NCI-H146 treated with DMSO at 0.1 percent for 48 hours (cell line): ENCODE data around the gene DOK7.
"Not testable (repeated sequence)": the region's sequence is repeated elsewhere in the genome, so short reads cannot be mapped to it uniquely, and the experiment has no call there.

ENCODE experiments used
- DNase-seq: peaks from one replicate; lab custom pipeline; 2025; ENCODE audit not compliant: unreplicated experiment; lab: John Stamatoyannopoulos, UW

The DOK7 gene

DNA sequence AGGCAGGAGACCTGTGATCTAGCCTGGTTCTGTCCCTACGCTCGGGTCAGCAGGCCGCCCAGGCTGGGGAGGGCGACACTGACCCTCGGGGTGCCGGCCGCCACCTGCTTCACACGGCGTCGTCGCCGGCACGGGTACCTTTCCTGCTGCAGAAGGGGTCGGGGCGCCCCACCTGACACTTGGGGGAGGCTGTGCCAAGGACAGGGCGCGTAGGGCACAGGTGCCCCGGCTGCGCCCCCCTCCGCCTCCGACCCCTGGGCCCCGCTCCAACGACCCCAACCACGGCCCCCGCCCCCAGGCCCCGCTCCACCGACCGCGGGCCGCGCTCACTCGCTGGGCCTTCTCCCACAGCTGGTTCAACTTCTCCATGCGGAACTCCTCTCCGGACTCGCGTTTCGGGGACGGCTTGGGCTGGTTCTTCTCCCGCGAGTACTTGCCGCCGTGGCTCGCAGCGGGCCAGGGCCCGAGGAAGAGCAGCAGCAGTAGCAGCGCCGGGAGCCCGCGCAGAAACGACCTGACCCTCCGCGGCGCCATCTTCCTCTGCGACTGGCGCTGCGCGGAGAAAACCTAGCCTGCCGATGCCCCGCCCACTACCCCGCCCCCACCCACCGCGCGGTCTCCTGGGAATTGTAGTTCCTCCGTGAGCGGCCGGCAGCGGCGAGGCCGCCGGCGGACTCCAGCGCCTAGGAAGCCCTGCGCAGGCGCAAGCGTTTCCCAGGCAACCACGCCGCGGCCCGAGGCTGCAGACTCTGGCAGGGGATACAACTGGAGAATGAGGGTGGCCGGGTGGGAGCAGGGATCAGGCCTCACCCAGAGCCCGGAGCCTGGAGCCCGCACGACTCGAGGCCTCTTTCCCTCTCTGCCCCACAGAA, 69.0 kb downstream of the DOK7 start, which contains the start of gene LRPAP1:
Gene LRPAP1 (minus strand): TSS at position 544 of the 872 bp plus-strand sequence. CDS start 10 bp downstream, at position 534.
- DNase-seq = peak; percentile 76

DNA sequence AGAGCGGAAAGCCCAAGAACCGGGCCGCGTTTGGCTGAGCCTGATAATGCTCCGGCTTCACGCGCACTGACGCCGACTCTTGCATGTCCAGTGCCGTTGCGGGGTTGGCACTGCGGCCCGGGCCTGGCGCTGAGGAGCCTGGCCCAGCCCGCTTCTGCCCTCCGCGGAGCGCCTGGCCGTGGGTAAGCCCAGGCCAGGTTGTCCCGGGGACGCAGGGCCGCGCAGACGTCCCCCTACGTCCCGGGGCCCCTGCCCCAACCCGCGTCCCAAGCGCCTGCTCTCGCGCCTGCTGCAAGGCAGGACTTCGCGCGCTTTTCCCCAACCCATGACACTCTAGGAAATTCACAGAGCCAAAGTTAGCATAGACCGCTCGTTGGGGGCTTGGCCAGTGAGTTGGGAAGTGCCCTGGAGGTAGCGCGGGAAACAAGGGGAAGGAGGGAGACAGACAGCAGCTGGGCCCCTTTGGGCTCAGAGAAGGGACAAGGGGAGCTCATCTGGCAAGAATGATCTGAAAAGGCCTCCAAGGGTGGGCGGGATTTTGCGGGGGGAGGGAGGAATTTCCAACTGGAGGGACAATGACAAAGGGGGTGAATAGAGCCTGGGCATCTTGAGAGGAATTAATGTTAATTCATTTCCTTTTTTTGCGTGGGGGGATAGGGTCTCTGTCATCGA, 69.8 kb downstream of the DOK7 start:
- no peak for DNase-seq

DNA sequence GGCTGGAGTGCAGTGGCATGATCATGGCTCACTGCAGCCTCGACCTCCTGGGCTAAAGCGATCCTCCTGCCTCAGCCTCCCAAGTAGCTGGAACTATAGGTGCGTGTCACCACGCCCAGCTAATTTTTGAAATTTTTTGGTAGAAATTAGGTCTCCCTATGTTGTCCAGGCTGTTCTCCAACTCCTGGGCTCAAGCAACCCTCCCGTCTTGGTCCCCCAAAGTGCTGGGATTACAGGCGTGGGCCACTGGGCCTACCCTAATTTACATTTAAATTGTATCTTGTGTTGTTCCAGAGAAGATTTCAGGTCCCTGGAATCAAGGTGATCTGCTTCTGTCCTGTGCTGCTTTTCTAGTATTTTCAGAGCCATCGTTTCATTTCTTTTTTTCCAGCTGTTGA, 70.3 kb downstream of the DOK7 start:
- DNase-seq = no peak

DNA sequence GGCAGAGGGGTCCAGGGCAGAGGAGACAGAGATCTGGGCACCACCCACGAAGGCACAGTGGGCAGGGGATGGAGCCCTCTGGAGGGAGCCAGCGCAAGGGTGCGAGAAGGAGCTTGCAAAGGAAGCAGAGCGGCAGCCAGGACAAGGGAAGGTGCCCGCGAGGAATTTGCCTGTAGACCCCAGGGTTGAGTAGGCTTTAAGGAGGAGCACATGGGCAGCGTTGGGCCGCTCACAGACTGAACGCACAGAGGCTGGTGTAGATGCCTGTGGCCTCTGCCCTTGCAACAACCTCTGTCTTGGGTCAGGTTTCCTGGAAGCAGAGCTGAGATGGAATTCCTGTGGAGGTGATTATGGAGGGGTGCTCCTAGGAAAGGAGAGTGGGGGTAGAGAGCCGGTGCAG, 72.7 kb downstream of the DOK7 start:
- DNase-seq = not testable (repeated sequence)

DNA sequence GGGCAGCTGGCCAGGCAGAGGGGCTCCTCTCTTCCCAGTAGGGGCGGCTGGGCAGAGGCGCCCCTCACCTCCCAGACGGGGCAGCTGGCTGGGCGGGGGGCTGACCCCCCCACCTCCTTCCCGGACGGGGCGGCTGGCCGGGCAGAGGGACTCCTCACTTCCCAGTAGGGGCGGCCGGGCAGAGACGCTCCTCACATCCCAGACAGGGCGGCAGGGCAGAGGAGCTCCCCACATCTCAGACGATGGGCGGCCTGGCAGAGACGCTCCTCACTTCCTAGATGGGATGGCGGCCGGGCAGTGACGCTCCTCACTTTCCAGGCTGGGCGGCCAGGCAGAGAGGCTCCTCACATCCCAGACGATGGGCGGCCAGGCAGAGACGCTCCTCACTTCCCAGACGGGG, 75.8 kb downstream of the DOK7 start:
- DNase-seq = not testable (repeated sequence)

DNA sequence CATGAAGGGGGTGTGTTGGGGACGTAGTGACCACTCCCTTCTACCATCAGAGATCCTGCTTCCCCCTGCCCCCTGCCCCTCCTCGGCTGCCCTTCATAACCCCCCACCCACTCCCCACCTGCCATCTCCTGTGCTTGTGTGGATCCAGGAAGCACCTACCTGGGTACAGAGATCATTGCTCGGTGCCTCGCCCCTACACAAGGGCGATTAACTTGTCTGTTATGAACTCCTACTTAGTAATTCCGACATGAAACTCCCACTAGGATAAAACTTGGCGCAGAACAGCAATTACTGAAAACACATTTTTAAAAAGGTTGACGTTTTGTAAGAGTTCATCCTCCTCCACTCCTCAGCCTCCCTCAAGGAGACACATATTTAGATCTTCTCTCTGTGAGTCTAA, 80.3 kb downstream of the DOK7 start:
- DNase-seq = not testable (repeated sequence)
